NCI-H2107 treated with DMSO at 0.1 percent for 48 hours (cell line): ENCODE measurements around the gene PTGDR2.

Experiments used
- DNase-seq: peaks from one replicate; lab custom pipeline; 2025; ENCODE audit not compliant: unreplicated experiment; lab: John Stamatoyannopoulos, UW

PTGDR2 gene

GRCh38 chr11:60855726-60856633 lies at the start of gene PTGDR2:
Gene PTGDR2 (minus strand): TSS chr11:60855950. CDS start chr11:60853722, 2,228 bp downstream.
- no peak for DNase-seq

GRCh38 chr11:60905047-60905446 lies 49.3 kb upstream of the PTGDR2 start:
- DNase-seq, result peak; percentile 28

- DNase-seq, result no peak
Measured at GRCh38 chr11:60902625-60903024, 46.9 kb upstream of the PTGDR2 start.

- DNase-seq, result no peak
Measured at GRCh38 chr11:60900673-60901404, 45.1 kb upstream of the PTGDR2 start.

GRCh38 chr11:60899977-60900376 lies 44.2 kb upstream of the PTGDR2 start:
- DNase-seq, result no peak

- DNase-seq, result peak; percentile 23
Measured at GRCh38 chr11:60899046-60899936, 43.5 kb upstream of the PTGDR2 start.

GRCh38 chr11:60897496-60897895 lies 41.7 kb upstream of the PTGDR2 start:
- DNase-seq, result no peak

GRCh38 chr11:60895687-60896086 lies 39.9 kb upstream of the PTGDR2 start:
- no peak for DNase-seq

GRCh38 chr11:60891103-60891741 lies 35.5 kb upstream of the PTGDR2 start:
- DNase-seq, result no peak

- DNase-seq, result no peak
Measured at GRCh38 chr11:60890696-60891095, 34.9 kb upstream of the PTGDR2 start.

GRCh38 chr11:60889869-60890311 lies 34.1 kb upstream of the PTGDR2 start:
- no peak for DNase-seq

- peak; percentile 63 for DNase-seq
Measured at GRCh38 chr11:60887556-60887955, 31.8 kb upstream of the PTGDR2 start.

- DNase-seq, result no peak
Measured at GRCh38 chr11:60880643-60881282, 25.0 kb upstream of the PTGDR2 start.

GRCh38 chr11:60879971-60880588 lies 24.3 kb upstream of the PTGDR2 start:
- DNase-seq, result no peak

- DNase-seq, result no peak
Measured at GRCh38 chr11:60879104-60879503, 23.4 kb upstream of the PTGDR2 start.

GRCh38 chr11:60878245-60879101 lies 22.7 kb upstream of the PTGDR2 start:
- no peak for DNase-seq

GRCh38 chr11:60876168-60876485 lies 20.4 kb upstream of the PTGDR2 start:
- DNase-seq, result no peak

- DNase-seq, result no peak
Measured at GRCh38 chr11:60875366-60876167, 19.8 kb upstream of the PTGDR2 start.
